H1 (cell line): ENCODE data around the gene LCP1. TPM values are rescaled to one million over a fixed set of nuclear protein-coding genes. Genes with fewer than 3 reads are reported as not detected.

Experiments used
- CTCF ChIA-PET: fragments of 300-600 bp; sonication (Branson Sonifier 250); formaldehyde crosslinking; loops from one replicate; lab custom pipeline; 2021; ENCODE audit not compliant: partially characterized antibody; lab: Charles Lee
- POLR2A ChIA-PET: fragments of 300-600 bp; sonication (Branson Sonifier 250); formaldehyde crosslinking; loops from one replicate; lab custom pipeline; 2021; ENCODE audit warnings: inconsistent platforms; ENCODE audit not compliant: partially characterized antibody; lab: Charles Lee
- DNase-seq, 2 experiments: peaks; one replicate each; pipeline versions ENCODE4 v3.0.0 to v3.0.0-alpha.2; 2010 to 2022; ENCODE audit warnings: low spot score in 2 of 2, low read depth in 1 of 2, mixed read lengths in 1 of 2
- FAIRE-seq: peaks from 2 replicates; lab custom pipeline; 2011; peaks lifted over from hg19 to GRCh38; lab: Jason Lieb, UNC
- H2AFZ ChIP-seq: 2 replicates; pipeline ENCODE4 v1.8.1; 2012; ENCODE audit warnings: low read length, inconsistent platforms
- H2AK5ac ChIP-seq: 2 replicates; pipeline ENCODE4 v1.6.1; 2013; ENCODE audit warnings: low read depth, low read length
- H2BK120ac ChIP-seq: replicated peaks from 2 replicates; pipeline ENCODE3; 2013; ENCODE audit warnings: low read depth, low read length, inconsistent platforms
- H2BK12ac ChIP-seq: 2 replicates; pipeline ENCODE4 v1.6.1; 2013; ENCODE audit warnings: low read depth, low read length
- H2BK15ac ChIP-seq: 2 replicates; pipeline ENCODE4 v1.6.1; 2013; ENCODE audit warnings: low read length
- H2BK20ac ChIP-seq: 2 replicates; pipeline ENCODE4 v1.6.1; 2013; ENCODE audit warnings: low read length
- H2BK5ac ChIP-seq: 2 replicates; pipeline ENCODE4 v1.6.1; 2013; ENCODE audit warnings: low read depth, low read length
- H3K14ac ChIP-seq: 2 replicates; pipeline ENCODE4 v1.6.1; 2013; ENCODE audit warnings: inconsistent platforms; ENCODE audit not compliant: insufficient read length
- H3K18ac ChIP-seq: 2 replicates; pipeline ENCODE4 v1.6.1; 2013; ENCODE audit warnings: low read length; ENCODE audit errors: extremely low read depth
- H3K23ac ChIP-seq: 2 replicates; pipeline ENCODE4 v1.6.1; 2013; ENCODE audit warnings: inconsistent platforms; ENCODE audit not compliant: insufficient read length
- H3K23me2 ChIP-seq: 2 replicates; pipeline ENCODE4 v1.6.1; 2013; ENCODE audit warnings: low read depth, low read length
- H3K27ac ChIP-seq: 2 replicates; pipeline ENCODE4 v1.6.1; 2011; ENCODE audit warnings: low read depth, low read length, inconsistent platforms
- H3K27me3 ChIP-seq, 4 experiments: replicated peaks in 1 of 4; 1 replicate in 1 of 4; 2 replicates in 3 of 4; pipeline versions ENCODE4 v1.6.1 to v1.8.1; 2011 to 2013; ENCODE audit warnings: low read length in 3 of 4, mild to moderate bottlenecking in 3 of 4, inconsistent platforms in 2 of 4, mixed read lengths in 2 of 4, moderate library complexity in 1 of 4; ENCODE audit not compliant: control insufficient read depth in 3 of 4, insufficient read depth in 3 of 4; ENCODE audit errors: extremely low read depth in 1 of 4
- H3K36me3 ChIP-seq, 4 experiments: 2 replicates each; pipeline versions ENCODE4 v1.6.1 to v1.8.1; 2011 to 2013; ENCODE audit warnings: mild to moderate bottlenecking in 4 of 4, low read length in 3 of 4, moderate library complexity in 2 of 4, control low read depth in 1 of 4, inconsistent platforms in 1 of 4; ENCODE audit not compliant: insufficient read depth in 4 of 4, control insufficient read depth in 2 of 4
- H3K4ac ChIP-seq: replicated peaks from 2 replicates; pipeline ENCODE3; 2013; ENCODE audit warnings: low read length, low read depth, mixed read lengths, inconsistent platforms; ENCODE audit not compliant: insufficient read length
- H3K4me1 ChIP-seq, 4 experiments: replicated peaks in 1 of 4; 1 replicate in 1 of 4; 2 replicates in 3 of 4; pipeline versions ENCODE4 v1.6.1 to v1.8.1; 2011 to 2013; ENCODE audit warnings: low read length in 3 of 4, inconsistent platforms in 2 of 4, mixed read lengths in 1 of 4; ENCODE audit not compliant: insufficient read depth in 4 of 4, control insufficient read depth in 3 of 4
- H3K4me2 ChIP-seq, 2 experiments: 2 replicates each; pipeline versions ENCODE4 v1.6.1 to v1.8.1; 2011 to 2013; ENCODE audit warnings: low read depth in 2 of 2, low read length in 2 of 2, control low read depth in 1 of 2, inconsistent platforms in 1 of 2, mild to moderate bottlenecking in 1 of 2; ENCODE audit not compliant: insufficient read depth in 1 of 2
- H3K4me3 ChIP-seq, 4 experiments: fragments of 200-600, 300-600 bp in 1 of 4; sonication (generic), shearing (Covaris generic), sonication (Bioruptor Twin) in 1 of 4; 2 replicates each; pipeline versions ENCODE4 v1.5.1 to v1.8.1; 2011 to 2016; ENCODE audit warnings: low read length in 4 of 4, low read depth in 3 of 4, control low read depth in 2 of 4, inconsistent platforms in 2 of 4, mild to moderate bottlenecking in 2 of 4, mixed read lengths in 1 of 4, moderate library complexity in 1 of 4; ENCODE audit not compliant: insufficient read depth in 2 of 4; ENCODE audit errors: extremely low read depth in 1 of 4
- H3K56ac ChIP-seq: replicated peaks from 2 replicates; pipeline ENCODE3; 2013; ENCODE audit warnings: low read depth, mild to moderate bottlenecking, mixed read lengths, low read length, inconsistent platforms; ENCODE audit not compliant: insufficient read length
- H3K79me1 ChIP-seq: 2 replicates; pipeline ENCODE4 v1.6.1; 2013; ENCODE audit warnings: low read depth, low read length, control low read depth
- H3K79me2 ChIP-seq, 2 experiments: 2 replicates each; pipeline versions ENCODE4 v1.6.1 to v1.8.1; 2012 to 2013; ENCODE audit warnings: low read length in 2 of 2, mild to moderate bottlenecking in 2 of 2, inconsistent platforms in 1 of 2; ENCODE audit not compliant: insufficient read depth in 2 of 2, control insufficient read depth in 1 of 2
- H3K9ac ChIP-seq, 4 experiments: replicated peaks in 1 of 4; 1 replicate in 1 of 4; 2 replicates in 3 of 4; pipeline versions ENCODE4 v1.6.1 to v1.8.1; 2011 to 2013; ENCODE audit warnings: low read depth in 3 of 4, low read length in 3 of 4, control low read depth in 2 of 4, mild to moderate bottlenecking in 2 of 4, moderate library complexity in 2 of 4, inconsistent platforms in 1 of 4; ENCODE audit errors: extremely low read depth in 1 of 4
- H3K9me3 ChIP-seq, 2 experiments: 2 replicates each; pipeline versions ENCODE4 v1.6.1 to v1.8.1; 2012 to 2013; ENCODE audit warnings: mild to moderate bottlenecking in 2 of 2, moderate library complexity in 2 of 2, control low read depth in 1 of 2, inconsistent platforms in 1 of 2, low read depth in 1 of 2, low read length in 1 of 2, mixed read lengths in 1 of 2; ENCODE audit not compliant: insufficient read depth in 2 of 2
- H4K20me1 ChIP-seq, 2 experiments: replicated peaks in 1 of 2; 2 replicates each; pipeline versions ENCODE3 to v1.8.1; 2011 to 2013; ENCODE audit warnings: inconsistent platforms in 2 of 2, low read length in 2 of 2, mild to moderate bottlenecking in 1 of 2; ENCODE audit not compliant: insufficient read depth in 2 of 2, control insufficient read depth in 1 of 2
- H4K5ac ChIP-seq: 2 replicates; pipeline ENCODE4 v1.6.1; 2013; ENCODE audit warnings: low read length, low read depth, mixed read lengths, inconsistent platforms; ENCODE audit not compliant: insufficient read length
- H4K8ac ChIP-seq: 2 replicates; pipeline ENCODE4 v1.8.0; 2013; ENCODE audit warnings: mild to moderate bottlenecking, moderate library complexity, low read length, inconsistent platforms; ENCODE audit not compliant: insufficient read depth; ENCODE audit errors: extremely low read depth
- H4K91ac ChIP-seq: replicated peaks from 2 replicates; pipeline ENCODE3; 2013; ENCODE audit warnings: low read length, mixed read lengths, inconsistent platforms; ENCODE audit not compliant: insufficient read length
- ATF2 ChIP-seq: IDR thresholded peaks from 2 replicates; pipeline ENCODE4 v1.6.1; 2012; ENCODE audit warnings: low read length, inconsistent platforms
- ATF3 ChIP-seq: IDR thresholded peaks from 2 replicates; pipeline ENCODE4 v1.6.1; 2011; ENCODE audit warnings: low read depth, mild to moderate bottlenecking, low read length; ENCODE audit not compliant: insufficient read depth
- BCL11A ChIP-seq, 2 experiments: IDR thresholded peaks; one replicate each; pipeline ENCODE4 v1.6.1; 2011; ENCODE audit warnings: low read depth in 2 of 2, low read length in 2 of 2, mild to moderate bottlenecking in 2 of 2
- CHD2 ChIP-seq: IDR thresholded peaks from 2 replicates; pipeline ENCODE4 v1.6.1; 2012; ENCODE audit warnings: low read length, improper control_type of control experiment
- JUN ChIP-seq: IDR thresholded peaks from 2 replicates; pipeline ENCODE4 v1.6.1; 2011; ENCODE audit warnings: low read depth, mild to moderate bottlenecking, improper control_type of control experiment, low read length
- POU5F1 ChIP-seq: IDR thresholded peaks from 2 replicates; pipeline ENCODE4 v1.6.1; 2011; ENCODE audit warnings: low read depth, mild to moderate bottlenecking, low read length, moderate library complexity
- RXRA ChIP-seq: IDR thresholded peaks from 2 replicates; pipeline ENCODE4 v1.6.1; 2011; ENCODE audit warnings: low read depth, mild to moderate bottlenecking, low read length, moderate library complexity; ENCODE audit not compliant: insufficient read depth
- SAP30 ChIP-seq: fragments of 300-600 bp; sonication (generic); IDR thresholded peaks from 2 replicates; pipeline ENCODE4 v1.7.1; 2012; ENCODE audit warnings: low read length, moderate library complexity, mild to moderate bottlenecking, inconsistent platforms; ENCODE audit not compliant: insufficient read depth, insufficient replicate concordance
- SIRT6 ChIP-seq: IDR thresholded peaks from one replicate; pipeline ENCODE4 v1.7.1; 2012; ENCODE audit warnings: low read length, inconsistent platforms
- SIX5 ChIP-seq: IDR thresholded peaks from 2 replicates; pipeline ENCODE4 v1.6.1; 2011; ENCODE audit warnings: mild to moderate bottlenecking, low read depth, low read length
- SP1 ChIP-seq: IDR thresholded peaks from 2 replicates; pipeline ENCODE4 v1.6.1; 2011; ENCODE audit warnings: low read depth, low read length
- TAF1 ChIP-seq: IDR thresholded peaks from 2 replicates; pipeline ENCODE4 v1.6.1; 2011; ENCODE audit warnings: mild to moderate bottlenecking, low read depth, low read length
- TAF7 ChIP-seq: optimal IDR thresholded peaks from 2 replicates; pipeline ENCODE3; 2011; ENCODE audit warnings: low read depth, mild to moderate bottlenecking, inconsistent platforms, low read length, moderate library complexity, borderline replicate concordance
- WGBS, 2 experiments: shearing (Covaris generic) in 1 of 2; methylation state at CpG; one replicate each; pipeline versions ENCODE4 v1.1.6 to v1.1.7; 2013 to 2015; ENCODE audit warnings: low lambda C conversion rate in 2 of 2, mixed read lengths in 2 of 2, inconsistent platforms in 1 of 2, low coverage in 1 of 2, missing lambda C conversion rate in 1 of 2; ENCODE audit not compliant: insufficient replicate concordance in 2 of 2, insufficient coverage in 1 of 2, insufficient read length in 1 of 2; ENCODE audit errors: extremely low coverage in 1 of 2, missing lambda C conversion rate in 1 of 2; 5-methylcytosine and 5-hydroxymethylcytosine counted together
- polyA plus RNA-seq, 7 experiments: library from polyadenylated mRNA; depleted of rRNA in 3 of 7; stranded (reverse) in 5 of 7; unstranded in 2 of 7; fragments of >200 nt in 5 of 7; fragments of 200-250 nt in 2 of 7; gene quantifications; 1 replicate in 5 of 7; 2 replicates in 1 of 7; 4 replicates in 1 of 7; pipeline versions ENCODE4 v1.2.1 to v1.2.3, GENCODE V29; 2011 to 2013; ENCODE audit warnings: missing spikeins in 2 of 7, mixed read lengths in 2 of 7
- total RNA-seq: library from RNA; stranded (reverse); fragmentation: NEBNext Ultra II Directional; extraction: Animal tissue kit (Norgen Biotek cat#: 25700); gene quantifications from 2 replicates; pipeline ENCODE4 v1.2.1, GENCODE V29; 2021

The LCP1 gene
- total and polyA plus RNA-seq, 2 of the 8 experiments (the other 6 are each of a cell fraction or from before 2014, with no cell fraction given): 0.65 to 4.3 TPM

GRCh38 chr13:46121033-46121432 lies 60.9 kb downstream of the LCP1 start:
- Histone ChIP-seq H3K4ac (no peak overlapping the region), H2BK12ac (no peak overlapping the region), H2BK15ac (no peak overlapping the region), H4K20me1 (no peaks in the 10 kb centered on the region), H3K79me1 (no peaks in the 10 kb centered on the region), H3K18ac (no peak overlapping the region), H3K56ac (no peak overlapping the region), H3K27me3 (no peaks in the 10 kb centered on the region), H3K79me2 (no peaks in the 10 kb centered on the region), H3K9me3 (no peaks in the 10 kb centered on the region), H3K4me3 (no peak overlapping the region), H2BK5ac (no peak overlapping the region), H4K91ac (no peak overlapping the region), H3K23ac (no peak overlapping the region), H3K9ac (no peak overlapping the region), H4K5ac (no peak overlapping the region), H2BK20ac (no peak overlapping the region), H3K27ac (no peak overlapping the region), H3K4me1 (peaks cover 0 to 5% (median 0%) of the 10 kb centered on the region in 4 experiments; a peak in 1 of 7 replicates), H3K4me2 (no peak overlapping the region), H3K14ac (no peak overlapping the region), H3K36me3 (no peaks in the 10 kb centered on the region), H4K8ac (no peak overlapping the region), H2AK5ac (no peak overlapping the region), H2AFZ (no peak overlapping the region), H2BK120ac (no peak overlapping the region), H3K23me2 (no peaks in the 10 kb centered on the region; the same call in 1 of the 2 replicates)
- FAIRE-seq (no peak), DNase-seq (no peak)
- ChIA-PET CTCF (interaction anchor here (1.4 kb wide), 1 partner anchor 62 kb away, joined by 4 read pairs; no protein-coding TSS in a partner anchor), POLR2A (no interaction called here)
- 93% methylated on average over 2 of the region's 2 CpGs; no CpG with 5 or more reads in 1 of the 2 experiments for WGBS, 2 experiments
- TF ChIP-seq TAF7 (no peak), ATF3 (no peak), RXRA (no peak), SP1 (no peak), POU5F1 (no peak), ATF2 (no peak), CHD2 (no peak), BCL11A (IDR thresholded peaks at IDR 0.05; ENCODE audit: low read depth in 2 of 2, low read length in 2 of 2) (no peak), JUN (no peak), TAF1 (no peak), SAP30 (no peak), SIX5 (no peak), SIRT6 (no peak)
